Ascending aorta (tissue), 2 donors: ENCODE measurements around the gene RMC1. TPM values are rescaled to one million over a fixed set of nuclear protein-coding genes. Genes with fewer than 3 reads are reported as not detected.

Experiments used
- DNase-seq, 2 donors: peaks; one replicate each; pipeline ENCODE4 v3.0.0-alpha.2; 2019; ENCODE audit warnings: low spot score in 2 of 2
- H3K27ac ChIP-seq, 2 donors: fragments of 200-600 bp; sonication (generic); one replicate each; pipeline ENCODE4 v1.5.1; 2016 to 2017; ENCODE audit warnings: mild to moderate bottlenecking in 1 of 2
- H3K27me3 ChIP-seq: fragments of 200-600 bp; sonication (generic); one replicate; pipeline ENCODE4 v1.5.1; 2017
- H3K36me3 ChIP-seq, 2 donors: fragments of 200-600 bp; sonication (generic); one replicate each; pipeline ENCODE4 v1.5.1; 2016
- H3K4me1 ChIP-seq, 2 donors: fragments of 200-600 bp; sonication (generic); one replicate each; pipeline ENCODE4 v1.5.1; 2016 to 2017; ENCODE audit warnings: mild to moderate bottlenecking in 1 of 2
- H3K4me3 ChIP-seq, 2 donors: fragments of 200-600 bp; sonication (generic); one replicate each; pipeline ENCODE4 v1.5.1; 2016 to 2017; ENCODE audit warnings: mild to moderate bottlenecking in 1 of 2
- H3K9me3 ChIP-seq, 2 donors: fragments of 200-600 bp; sonication (generic); one replicate each; pipeline ENCODE4 v1.5.1; 2016
- CTCF ChIP-seq, 3 experiments: fragments of 200-600 bp in 2 of 3; fragments of 450-650 bp in 1 of 3; sonication (generic) in 2 of 3; IDR thresholded peaks; one replicate each; pipeline ENCODE4 v1.5.1; 2016 to 2019; ENCODE audit warnings: antibody characterized with exemption in 3 of 3, mild to moderate bottlenecking in 1 of 3, moderate library complexity in 1 of 3
- intact Hi-C: fragments of 100-400 bp; cut with DNase I; formaldehyde crosslinking; loops from one replicate; pipeline ENCODE4 v1.15.1; 2023
- total RNA-seq: library from RNA; depleted of rRNA; stranded (reverse); fragments of >200 nt; gene quantifications from one replicate; pipeline ENCODE4 v1.1.0, GENCODE V29; 2016

Gene RMC1
- total RNA-seq, 1 donor from 2014 or later, result 20.1 TPM

GRCh38 chr18:23528580-23529472, 25.5 kb downstream of the RMC1 start:
- no peaks in the 10 kb centered on the region for H3K27me3 ChIP-seq
- H3K4me3 ChIP-seq, result no peak overlapping the region
- H3K9me3 ChIP-seq, result no peaks in the 10 kb centered on the region
- H3K27ac ChIP-seq, result peak overlapping the region; percentile 27 to 47
- no peaks in the 10 kb centered on the region for H3K4me1 ChIP-seq
- no peak for DNase-seq
- H3K36me3 ChIP-seq, result peaks cover 88 to 98% of the 10 kb centered on the region in 2 donors
- TF ChIP-seq CTCF (IDR thresholded peaks at IDR 0.05), result no peak
- intact Hi-C loops, result no loop called here

GRCh38 chr18:23529604-23530003, 26.3 kb downstream of the RMC1 start:
- Histone ChIP-seq H3K4me3 (no peak overlapping the region), H3K27me3 (no peaks in the 10 kb centered on the region), H3K27ac (no peak overlapping the region), H3K36me3 (peaks cover 92 to 98% of the 10 kb centered on the region in 2 donors), H3K4me1 (no peaks in the 10 kb centered on the region), H3K9me3 (no peaks in the 10 kb centered on the region)
- no peak for DNase-seq
- intact Hi-C loops, result no loop called here
- TF ChIP-seq CTCF (IDR thresholded peaks at IDR 0.05), result no peak

GRCh38 chr18:23530195-23530594, 26.9 kb downstream of the RMC1 start:
- Histone ChIP-seq H3K27me3 (no peaks in the 10 kb centered on the region), H3K9me3 (no peaks in the 10 kb centered on the region), H3K36me3 (peaks cover 95 to 99% of the 10 kb centered on the region in 2 donors), H3K4me3 (no peak overlapping the region), H3K27ac (no peak overlapping the region), H3K4me1 (no peaks in the 10 kb centered on the region)
- no peak for TF ChIP-seq CTCF (IDR thresholded peaks at IDR 0.05)
- DNase-seq, result no peak
- intact Hi-C loops, result no loop called here

GRCh38 chr18:23531912-23532311, 28.6 kb downstream of the RMC1 start:
- no peak for DNase-seq
- H3K36me3 ChIP-seq, result peaks cover 96 to 99% of the 10 kb centered on the region in 2 donors

GRCh38 chr18:23532848-23533247, 29.5 kb downstream of the RMC1 start:
- no peak for DNase-seq
- Histone ChIP-seq H3K9me3 (no peaks in the 10 kb centered on the region), H3K4me1 (no peaks in the 10 kb centered on the region), H3K36me3 (peaks cover 96 to 99% of the 10 kb centered on the region in 2 donors), H3K4me3 (no peak overlapping the region), H3K27ac (no peak overlapping the region), H3K27me3 (no peaks in the 10 kb centered on the region)
- intact Hi-C loops, result no loop called here
- no peak for TF ChIP-seq CTCF (IDR thresholded peaks at IDR 0.05)

More at GRCh38 chr18:23531912-23532311, 28.6 kb downstream of the RMC1 start:
- no peak overlapping the region for H3K27ac ChIP-seq
- TF ChIP-seq CTCF (IDR thresholded peaks at IDR 0.05), result no peak
- no peaks in the 10 kb centered on the region for H3K27me3 ChIP-seq
- intact Hi-C loops, result no loop called here
- no peaks in the 10 kb centered on the region for H3K4me1 ChIP-seq
- H3K4me3 ChIP-seq, result no peak overlapping the region
- no peaks in the 10 kb centered on the region for H3K9me3 ChIP-seq
